ENCODE data around the gene ABLIM3.
A peak's percentile ranks its signal among the peaks of the same experiment; 100 is the strongest.
"Not testable (repeated sequence)": the region's sequence is repeated elsewhere in the genome, so short reads cannot be mapped to it uniquely, and the experiment has no call there.

Gene ABLIM3

GRCh38 chr5:149160291-149160787 lies 19.0 kb downstream of the ABLIM3 start:
- no peak for DNase-seq

- no peak for DNase-seq
Measured at GRCh38 chr5:149161026-149161687, 19.9 kb downstream of the ABLIM3 start.

GRCh38 chr5:149161850-149162249 lies 20.6 kb downstream of the ABLIM3 start:
- no peak for DNase-seq

GRCh38 chr5:149162401-149163084 lies 21.2 kb downstream of the ABLIM3 start:
- no peak for DNase-seq

- no peak for DNase-seq
Measured at GRCh38 chr5:149164731-149165130, 23.4 kb downstream of the ABLIM3 start.

- no peak for DNase-seq
Measured at GRCh38 chr5:149166128-149166527, 24.8 kb downstream of the ABLIM3 start.

GRCh38 chr5:149166591-149167100 lies 25.4 kb downstream of the ABLIM3 start:
- DNase-seq: no peak

GRCh38 chr5:149168276-149168906 lies 27.1 kb downstream of the ABLIM3 start:
- DNase-seq: no peak

- DNase-seq: no peak
Measured at GRCh38 chr5:149170299-149170698, 29.0 kb downstream of the ABLIM3 start.

GRCh38 chr5:149172261-149172660 lies 31.0 kb downstream of the ABLIM3 start:
- DNase-seq: peak; percentile 38

GRCh38 chr5:149172709-149173505 lies 31.6 kb downstream of the ABLIM3 start:
- DNase-seq: no peak

- no peak for DNase-seq
Measured at GRCh38 chr5:149174847-149175234, 33.5 kb downstream of the ABLIM3 start.

- no peak for DNase-seq
Measured at GRCh38 chr5:149175346-149176105, 34.2 kb downstream of the ABLIM3 start.

- no peak for DNase-seq
Measured at GRCh38 chr5:149177339-149177843, 36.1 kb downstream of the ABLIM3 start.

GRCh38 chr5:149177911-149178565 lies 36.7 kb downstream of the ABLIM3 start:
- no peak for DNase-seq

GRCh38 chr5:149181732-149182131 lies 40.4 kb downstream of the ABLIM3 start:
- no peak for DNase-seq

- DNase-seq: no peak
Measured at GRCh38 chr5:149182241-149182640, 40.9 kb downstream of the ABLIM3 start.

- DNase-seq: no peak
Measured at GRCh38 chr5:149185067-149185466, 43.8 kb downstream of the ABLIM3 start.

GRCh38 chr5:149186506-149186905 lies 45.2 kb downstream of the ABLIM3 start:
- no peak for DNase-seq

GRCh38 chr5:149187617-149188016 lies 46.3 kb downstream of the ABLIM3 start:
- not testable (repeated sequence) for DNase-seq

- no peak for DNase-seq
Measured at GRCh38 chr5:149188383-149188782, 47.1 kb downstream of the ABLIM3 start.
